Stimulated activated naive CD4-positive, alpha-beta T cell treated with Interleukin-2 at 50 U/mL for 16 hours (primary cell): ENCODE data around the gene POU2F1.

Source experiments
- DNase-seq: peaks from one replicate; lab custom pipeline; 2025; lab: John Stamatoyannopoulos, UW

POU2F1 gene

GRCh38 chr1:167467126-167467710 is 246.5 kb downstream of the POU2F1 start:
- DNase-seq, result no peak

DNA sequence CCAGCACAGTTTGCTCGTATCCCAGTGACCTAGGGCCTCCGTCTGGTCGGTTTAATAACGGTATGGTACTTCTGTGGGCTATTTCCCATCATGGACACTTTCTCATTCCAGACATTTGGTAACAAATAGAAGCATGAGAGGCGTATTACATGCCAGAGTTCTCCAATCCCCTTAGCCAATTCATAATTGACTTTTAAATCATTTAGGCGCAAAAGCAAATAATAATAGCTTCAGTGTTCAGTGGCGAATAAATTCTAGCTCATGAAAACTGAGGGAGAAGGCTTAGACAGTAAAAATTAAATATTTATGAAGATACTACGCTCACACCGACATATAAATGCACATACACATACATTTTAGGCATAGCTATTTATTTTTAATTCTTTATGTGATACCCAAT is 247.1 kb downstream of the POU2F1 start:
- no peak for DNase-seq

DNA sequence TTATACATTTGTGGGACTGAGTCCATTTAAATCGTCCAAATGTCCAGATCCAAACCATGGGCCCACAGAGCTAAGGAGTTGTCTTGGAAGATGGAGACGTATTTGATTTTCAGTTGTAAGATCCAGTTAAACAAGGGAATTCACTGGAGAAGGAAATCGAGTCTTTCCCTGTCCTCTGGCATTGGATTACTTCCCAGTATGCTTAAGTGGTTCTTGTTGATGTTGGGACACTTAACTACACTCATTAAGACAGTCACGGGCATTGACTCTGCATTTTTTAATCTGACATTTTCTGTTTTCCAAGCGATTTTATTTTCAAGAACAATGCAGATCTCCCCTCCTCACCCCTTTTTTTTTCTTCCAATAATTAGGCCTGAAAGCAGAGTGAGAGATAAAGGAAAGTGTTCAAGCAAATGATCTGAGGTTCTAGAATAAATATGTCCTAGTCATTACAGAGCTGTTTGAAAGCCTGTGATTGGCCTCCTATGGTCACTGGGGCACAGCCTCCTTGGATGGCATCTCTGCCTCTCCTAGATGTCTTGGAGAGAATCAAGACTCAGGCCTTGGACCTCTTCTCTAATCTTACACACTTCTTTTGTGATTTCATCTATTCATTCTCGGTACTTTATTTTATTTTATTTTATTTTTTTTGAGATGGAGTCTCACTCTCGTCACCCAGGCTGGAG is 248.7 kb downstream of the POU2F1 start:
- DNase-seq, result no peak

DNA sequence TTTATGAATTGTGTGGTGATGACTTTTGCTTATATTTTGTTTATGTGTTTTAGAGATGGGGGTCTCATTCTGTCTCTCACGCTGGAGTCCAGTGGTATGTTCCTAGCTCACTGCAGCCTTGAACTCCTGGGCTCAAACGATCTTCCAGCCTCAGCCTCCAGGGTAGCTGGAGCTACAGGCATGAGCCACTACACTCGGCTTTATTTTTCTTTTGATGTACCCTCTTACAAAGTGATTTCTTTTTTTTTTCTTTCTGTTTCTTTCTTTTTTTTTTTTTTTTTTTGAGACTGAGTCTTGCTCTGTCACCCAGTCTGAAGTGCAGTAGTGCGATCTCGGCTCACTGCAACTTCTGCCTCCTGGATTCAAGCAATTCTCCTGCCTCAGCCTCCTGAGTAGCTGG is 250.9 kb downstream of the POU2F1 start:
- DNase-seq, result no peak

- DNase-seq, result peak; percentile 33
These were observed 252.3 kb downstream of the POU2F1 start for GRCh38 chr1:167472752-167473521.

- no peak for DNase-seq
These were observed 253.1 kb downstream of the POU2F1 start for GRCh38 chr1:167473761-167474160.

DNA sequence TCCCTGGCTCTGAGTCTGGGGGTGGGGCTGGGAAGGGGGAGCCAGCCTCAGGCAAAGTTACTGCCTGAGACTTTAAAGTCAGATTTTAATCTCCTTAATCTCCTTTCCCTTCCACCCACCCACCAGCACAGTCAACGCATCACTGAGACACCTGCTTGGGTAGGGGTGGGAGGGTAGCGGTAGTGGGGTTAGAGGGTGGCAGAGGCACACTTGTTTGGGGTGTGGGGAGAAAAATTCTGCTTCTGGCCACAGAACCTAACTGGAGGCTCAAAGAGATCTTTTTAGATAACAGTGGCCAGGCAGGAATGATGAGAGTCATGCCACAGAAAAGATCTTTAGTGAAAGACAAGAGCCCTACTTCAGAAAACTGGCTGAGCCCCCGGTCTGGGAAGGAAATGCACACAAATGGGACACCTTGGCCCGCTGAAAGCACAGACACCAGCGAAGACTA is 253.5 kb downstream of the POU2F1 start:
- DNase-seq, result peak; percentile 59

GRCh38 chr1:167476061-167476460 is 255.4 kb downstream of the POU2F1 start:
- DNase-seq, result no peak
